Right atrium auricular region (tissue), 2 donors: ENCODE measurements around the gene SRP72. TPM values are rescaled to one million over a fixed set of nuclear protein-coding genes. Genes with fewer than 3 reads are reported as not detected.
A peak's percentile ranks its signal among the peaks of the same experiment; 100 is the strongest.

ENCODE experiments used
- DNase-seq: peaks from one replicate; pipeline ENCODE4 v3.0.0-alpha.2; 2019; ENCODE audit warnings: low spot score
- H3K27ac ChIP-seq, 2 donors: fragments of 200-600 bp; sonication (generic); 1 replicate in 1 of 2; 2 replicates in 1 of 2; pipeline ENCODE4 v1.5.1; 2016 to 2019
- H3K27me3 ChIP-seq, 2 donors: fragments of 200-600 bp; sonication (generic); one replicate each; pipeline versions ENCODE4 v1.5.1 to v1.6.0; 2017 to 2019
- H3K36me3 ChIP-seq: fragments of 200-600 bp; sonication (generic); one replicate; pipeline ENCODE4 v1.5.1; 2016
- H3K4me1 ChIP-seq, 2 donors: fragments of 200-600 bp; sonication (generic); one replicate each; pipeline versions ENCODE4 v1.5.1 to v1.6.0; 2017 to 2019
- H3K4me3 ChIP-seq, 2 donors: fragments of 200-600 bp; sonication (generic); 1 replicate in 1 of 2; 2 replicates in 1 of 2; pipeline ENCODE4 v1.5.1; 2017 to 2019; ENCODE audit warnings: mild to moderate bottlenecking in 1 of 2, moderate library complexity in 1 of 2
- H3K9me3 ChIP-seq, 2 donors: fragments of 200-600 bp; sonication (generic); one replicate each; pipeline ENCODE4 v1.5.1; 2019
- total RNA-seq, 2 donors: library from RNA; depleted of rRNA; stranded (reverse); fragments of >200 nt; gene quantifications; one replicate each; pipeline ENCODE4 v1.1.0, GENCODE V29; 2016
- TF ChIP-seq, protein P1 (sequence below), 2 donors: fragments of 200-600 bp; sonication (generic); IDR thresholded peaks; one replicate each; pipeline ENCODE4 v1.5.1; 2019; ENCODE audit warnings: antibody characterized with exemption in 2 of 2

Gene SRP72, protein sequence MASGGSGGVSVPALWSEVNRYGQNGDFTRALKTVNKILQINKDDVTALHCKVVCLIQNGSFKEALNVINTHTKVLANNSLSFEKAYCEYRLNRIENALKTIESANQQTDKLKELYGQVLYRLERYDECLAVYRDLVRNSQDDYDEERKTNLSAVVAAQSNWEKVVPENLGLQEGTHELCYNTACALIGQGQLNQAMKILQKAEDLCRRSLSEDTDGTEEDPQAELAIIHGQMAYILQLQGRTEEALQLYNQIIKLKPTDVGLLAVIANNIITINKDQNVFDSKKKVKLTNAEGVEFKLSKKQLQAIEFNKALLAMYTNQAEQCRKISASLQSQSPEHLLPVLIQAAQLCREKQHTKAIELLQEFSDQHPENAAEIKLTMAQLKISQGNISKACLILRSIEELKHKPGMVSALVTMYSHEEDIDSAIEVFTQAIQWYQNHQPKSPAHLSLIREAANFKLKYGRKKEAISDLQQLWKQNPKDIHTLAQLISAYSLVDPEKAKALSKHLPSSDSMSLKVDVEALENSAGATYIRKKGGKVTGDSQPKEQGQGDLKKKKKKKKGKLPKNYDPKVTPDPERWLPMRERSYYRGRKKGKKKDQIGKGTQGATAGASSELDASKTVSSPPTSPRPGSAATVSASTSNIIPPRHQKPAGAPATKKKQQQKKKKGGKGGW
- 10 to 100 TPM; 22.1 to 46.3 TPM for total RNA-seq

- TF ChIP-seq, protein P1, sequence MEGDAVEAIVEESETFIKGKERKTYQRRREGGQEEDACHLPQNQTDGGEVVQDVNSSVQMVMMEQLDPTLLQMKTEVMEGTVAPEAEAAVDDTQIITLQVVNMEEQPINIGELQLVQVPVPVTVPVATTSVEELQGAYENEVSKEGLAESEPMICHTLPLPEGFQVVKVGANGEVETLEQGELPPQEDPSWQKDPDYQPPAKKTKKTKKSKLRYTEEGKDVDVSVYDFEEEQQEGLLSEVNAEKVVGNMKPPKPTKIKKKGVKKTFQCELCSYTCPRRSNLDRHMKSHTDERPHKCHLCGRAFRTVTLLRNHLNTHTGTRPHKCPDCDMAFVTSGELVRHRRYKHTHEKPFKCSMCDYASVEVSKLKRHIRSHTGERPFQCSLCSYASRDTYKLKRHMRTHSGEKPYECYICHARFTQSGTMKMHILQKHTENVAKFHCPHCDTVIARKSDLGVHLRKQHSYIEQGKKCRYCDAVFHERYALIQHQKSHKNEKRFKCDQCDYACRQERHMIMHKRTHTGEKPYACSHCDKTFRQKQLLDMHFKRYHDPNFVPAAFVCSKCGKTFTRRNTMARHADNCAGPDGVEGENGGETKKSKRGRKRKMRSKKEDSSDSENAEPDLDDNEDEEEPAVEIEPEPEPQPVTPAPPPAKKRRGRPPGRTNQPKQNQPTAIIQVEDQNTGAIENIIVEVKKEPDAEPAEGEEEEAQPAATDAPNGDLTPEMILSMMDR (IDR thresholded peaks at IDR 0.05): no peak
- Histone ChIP-seq H3K4me3 (peak within 1 kb of the TSS; percentile 96 to 100), H3K36me3 (peaks cover 20% of the 10 kb centered on the region), H3K4me1 (peaks cover 0 to 36% of the 10 kb centered on the region in 2 donors), H3K27ac (peak within 1 kb of the TSS; percentile 83 to 87), H3K9me3 (no peaks in the 10 kb centered on the region), H3K27me3 (no peaks in the 10 kb centered on the region)
- DNase-seq: peak; percentile 86
These were observed at the start of gene SRP72 for GRCh38 chr4:56467284-56468096. SRP72 (plus strand) TSS chr4:56467617; CDS start chr4:56467636, 19 bp downstream.

GRCh38 chr4:56424176-56424575 lies 43.2 kb upstream of the SRP72 start:
- no peaks in the 10 kb centered on the region for H3K36me3 ChIP-seq
- DNase-seq: no peak
- peak overlapping the region in 1 of 2 donors; percentile 18 for H3K4me3 ChIP-seq
- TF ChIP-seq, protein P1 (IDR thresholded peaks at IDR 0.05): no peak
- H3K4me1 ChIP-seq: no peaks in the 10 kb centered on the region
- no peak overlapping the region for H3K27ac ChIP-seq
- no peaks in the 10 kb centered on the region for H3K27me3 ChIP-seq
- H3K9me3 ChIP-seq: no peaks in the 10 kb centered on the region

GRCh38 chr4:56424697-56425514 lies 42.5 kb upstream of the SRP72 start:
- peak overlapping the region in 1 of 2 donors; percentile 18 for H3K4me3 ChIP-seq
- H3K27ac ChIP-seq: no peak overlapping the region
- TF ChIP-seq, protein P1 (IDR thresholded peaks at IDR 0.05): peak; percentile 38 to 76
- no peaks in the 10 kb centered on the region for H3K36me3 ChIP-seq
- no peaks in the 10 kb centered on the region for H3K27me3 ChIP-seq
- no peaks in the 10 kb centered on the region for H3K4me1 ChIP-seq
- H3K9me3 ChIP-seq: no peaks in the 10 kb centered on the region
- no peak for DNase-seq

GRCh38 chr4:56425518-56425917 lies 41.9 kb upstream of the SRP72 start:
- no peaks in the 10 kb centered on the region for H3K4me1 ChIP-seq
- no peak for DNase-seq
- TF ChIP-seq, protein P1 (IDR thresholded peaks at IDR 0.05): no peak
- H3K27me3 ChIP-seq: no peaks in the 10 kb centered on the region
- no peak overlapping the region for H3K4me3 ChIP-seq
- no peaks in the 10 kb centered on the region for H3K9me3 ChIP-seq
- H3K27ac ChIP-seq: no peak overlapping the region
- no peaks in the 10 kb centered on the region for H3K36me3 ChIP-seq

DNA sequence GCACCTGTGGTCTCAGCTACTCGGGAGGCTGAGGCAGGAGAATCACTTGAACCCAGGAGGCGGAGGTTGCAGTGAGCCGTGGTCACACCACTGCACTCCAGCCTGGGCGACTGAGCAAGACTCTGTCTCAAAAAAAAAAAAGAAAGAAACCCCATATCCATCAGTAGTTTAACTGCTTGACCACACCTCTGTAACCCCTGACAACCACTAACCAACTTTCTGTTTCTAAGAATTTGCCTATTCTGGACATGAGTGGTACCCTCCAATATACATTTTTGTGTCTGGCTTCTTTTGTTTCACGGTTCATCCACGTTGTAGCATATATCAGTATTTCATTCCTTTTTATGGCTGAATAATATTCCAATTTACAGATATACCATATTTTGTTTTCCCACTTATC lies 41.1 kb upstream of the SRP72 start:
- Histone ChIP-seq H3K36me3 (no peaks in the 10 kb centered on the region), H3K4me1 (no peaks in the 10 kb centered on the region), H3K27ac (no peak overlapping the region), H3K9me3 (no peaks in the 10 kb centered on the region), H3K27me3 (no peaks in the 10 kb centered on the region), H3K4me3 (no peak overlapping the region)
- TF ChIP-seq, protein P1 (IDR thresholded peaks at IDR 0.05): no peak
- no peak for DNase-seq
